Measurements from ENCODE around the gene FALEC. TPM values are rescaled to one million over a fixed set of nuclear protein-coding genes. Genes with fewer than 3 reads are reported as not detected.
A peak's percentile ranks its signal among the peaks of the same experiment; 100 is the strongest.

FALEC gene
- total and polyA plus RNA-seq, 5 donors from 2014 or later: 0.42 TPM; not detected in 4

- no peak overlapping the region for H3K27ac Mint-ChIP-seq
These were observed 30.9 kb downstream of the FALEC start for GRCh38 chr1:150546294-150546937.

DNA sequence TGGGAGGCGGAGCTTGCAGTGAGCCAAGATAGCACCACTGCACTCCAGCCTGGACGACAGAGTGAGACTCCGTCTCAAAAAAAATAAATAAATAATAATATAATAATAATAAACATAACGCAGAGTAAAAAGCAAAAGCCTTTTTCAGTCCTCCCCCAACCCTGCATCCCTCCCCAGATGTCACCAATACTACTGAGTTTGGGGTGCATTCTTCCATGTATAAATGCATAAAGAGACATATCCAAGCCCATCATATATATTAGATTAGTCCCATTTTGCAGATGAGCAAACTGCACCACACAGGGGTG is 32.7 kb downstream of the FALEC start:
- DNase-seq (no peak), ATAC-seq (ENCODE audit: low read depth in 2 of 2) (no peak)
- no peak overlapping the region for H3K27ac Mint-ChIP-seq
- Histone ChIP-seq H3K27me3 (ENCODE audit: control insufficient read depth, insufficient read depth, low read length) (peaks cover 7% of the 10 kb centered on the region), H3K4me3 (ENCODE audit: low read depth, low read length) (peak overlapping the region; percentile 74), H3K27ac (ENCODE audit: insufficient read depth, low read length, poor library complexity, severe bottlenecking) (no peak overlapping the region), H3K4me1 (ENCODE audit: control insufficient read depth, insufficient read depth, low read length, poor library complexity, severe bottlenecking) (peaks cover 22% of the 10 kb centered on the region), H3K9me3 (ENCODE audit: control insufficient read depth in 2 of 2, low read length in 2 of 2) (no peaks in the 10 kb centered on the region), H3K36me3 (ENCODE audit: control insufficient read depth, insufficient read depth, low read length) (no peaks in the 10 kb centered on the region)
- no peaks in the 10 kb centered on the region for H3K36me3 Mint-ChIP-seq
- peaks cover 0 to 24% (median 11%) of the 10 kb centered on the region in 4 donors for H3K4me1 Mint-ChIP-seq
- H3K27me3 Mint-ChIP-seq: peaks cover 66% of the 10 kb centered on the region
- H3K9me3 Mint-ChIP-seq: peaks cover 0 to 1% (median 0%) of the 10 kb centered on the region in 7 donors
- H3K4me3 Mint-ChIP-seq: peak overlapping the region; percentile 83 to 89 (median 84)

More at GRCh38 chr1:150546294-150546937, 30.9 kb downstream of the FALEC start:
- Histone ChIP-seq H3K4me3 (ENCODE audit: low read depth, low read length) (no peak overlapping the region), H3K4me1 (ENCODE audit: control insufficient read depth, insufficient read depth, low read length, poor library complexity, severe bottlenecking) (peaks cover 18% of the 10 kb centered on the region), H3K27ac (ENCODE audit: insufficient read depth, low read length, poor library complexity, severe bottlenecking) (no peak overlapping the region), H3K9me3 (ENCODE audit: control insufficient read depth in 2 of 2, low read length in 2 of 2) (no peaks in the 10 kb centered on the region), H3K36me3 (ENCODE audit: control insufficient read depth, insufficient read depth, low read length) (no peaks in the 10 kb centered on the region), H3K27me3 (ENCODE audit: control insufficient read depth, insufficient read depth, low read length) (peaks cover 7% of the 10 kb centered on the region)
- Mint-ChIP-seq H3K9me3 (peaks cover 0 to 1% (median 0%) of the 10 kb centered on the region in 7 donors), H3K4me3 (peak overlapping the region in 1 of 4 donors; percentile 29), H3K4me1 (peaks cover 0 to 19% (median 10%) of the 10 kb centered on the region in 4 donors), H3K36me3 (no peaks in the 10 kb centered on the region), H3K27me3 (peaks cover 69% of the 10 kb centered on the region)
- DNase-seq: no peak
- no peak for ATAC-seq (ENCODE audit: low read depth in 2 of 2)

GRCh38 chr1:150548632-150549495 is 33.3 kb downstream of the FALEC start, which contains the start of gene ADAMTSL4:
Gene ADAMTSL4, plus strand, starts transcription at chr1:150549408. Its CDS starts 2,881 bp downstream, at chr1:150552289.
- Histone ChIP-seq H3K9me3 (ENCODE audit: control insufficient read depth in 2 of 2, low read length in 2 of 2) (no peaks in the 10 kb centered on the region), H3K4me3 (ENCODE audit: low read depth, low read length) (peak within 1 kb of the TSS; percentile 74), H3K36me3 (ENCODE audit: control insufficient read depth, insufficient read depth, low read length) (no peaks in the 10 kb centered on the region), H3K4me1 (ENCODE audit: control insufficient read depth, insufficient read depth, low read length, poor library complexity, severe bottlenecking) (peaks cover 22% of the 10 kb centered on the region), H3K27me3 (ENCODE audit: control insufficient read depth, insufficient read depth, low read length) (peaks cover 3% of the 10 kb centered on the region), H3K27ac (ENCODE audit: insufficient read depth, low read length, poor library complexity, severe bottlenecking) (no peak within 1 kb of the TSS)
- Mint-ChIP-seq H3K36me3 (no peaks in the 10 kb centered on the region), H3K9me3 (peaks cover 0 to 1% (median 0%) of the 10 kb centered on the region in 7 donors), H3K4me1 (peaks cover 0 to 24% (median 11%) of the 10 kb centered on the region in 4 donors), H3K4me3 (peak within 1 kb of the TSS; percentile 83 to 89 (median 86)), H3K27me3 (peaks cover 63% of the 10 kb centered on the region), H3K27ac (no peak within 1 kb of the TSS)
- DNase-seq: peak in 2 of 3 donors; percentile 40 to 53
- peak; percentile 63 to 72 for ATAC-seq (ENCODE audit: low read depth in 2 of 2)

DNA sequence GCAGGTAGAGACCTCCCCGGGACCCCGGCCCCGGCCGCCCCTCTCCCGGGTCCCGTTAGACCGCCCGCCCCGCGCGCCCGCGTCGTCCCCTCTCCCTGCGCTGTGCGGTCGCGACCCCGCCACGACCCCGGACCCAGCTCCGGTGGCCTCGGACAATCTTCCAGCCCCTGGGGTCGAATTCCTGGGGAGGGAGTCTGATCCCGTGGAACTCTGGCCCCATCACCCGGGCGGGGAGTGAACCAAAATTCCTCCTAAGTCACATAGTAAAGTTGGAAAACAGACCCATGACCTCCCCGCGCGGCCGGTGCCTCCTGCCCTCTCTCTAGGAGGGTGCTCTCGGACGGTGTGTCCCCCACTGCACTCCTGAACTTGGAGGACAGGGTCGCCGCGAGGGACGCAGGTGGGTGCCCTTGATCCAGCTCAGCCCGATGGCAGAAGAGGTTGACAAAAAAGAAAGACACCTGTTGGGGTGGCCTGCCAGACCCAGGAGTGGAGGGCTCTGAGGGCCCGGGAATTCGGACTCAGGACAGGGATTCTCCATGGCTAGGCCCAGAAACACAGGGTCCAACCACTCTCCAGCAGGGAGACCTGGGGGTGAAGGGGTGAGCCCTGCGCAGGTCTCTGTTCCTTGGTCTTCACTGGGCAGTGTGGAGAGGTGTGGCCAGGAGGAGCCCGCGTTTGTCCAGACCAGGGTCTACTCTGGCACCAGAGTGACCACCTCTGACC is 34.1 kb downstream of the FALEC start:
- Mint-ChIP-seq H3K36me3 (no peaks in the 10 kb centered on the region), H3K4me3 (peak overlapping the region; percentile 74 to 87 (median 81)), H3K4me1 (peaks cover 0 to 24% (median 11%) of the 10 kb centered on the region in 4 donors), H3K27me3 (peaks cover 58% of the 10 kb centered on the region), H3K27ac (no peak overlapping the region), H3K9me3 (peaks cover 0 to 1% (median 0%) of the 10 kb centered on the region in 7 donors)
- no peak for ATAC-seq (ENCODE audit: low read depth in 2 of 2)
- peaks cover 22% of the 10 kb centered on the region for H3K4me1 ChIP-seq (ENCODE audit: control insufficient read depth, insufficient read depth, low read length, poor library complexity, severe bottlenecking)
- no peak overlapping the region for H3K27ac ChIP-seq (ENCODE audit: insufficient read depth, low read length, poor library complexity, severe bottlenecking)
- DNase-seq: no peak
- no peak overlapping the region for H3K4me3 ChIP-seq (ENCODE audit: low read depth, low read length)
- no peaks in the 10 kb centered on the region for H3K36me3 ChIP-seq (ENCODE audit: control insufficient read depth, insufficient read depth, low read length)
- no peaks in the 10 kb centered on the region for H3K9me3 ChIP-seq (ENCODE audit: control insufficient read depth in 2 of 2, low read length in 2 of 2)
- peaks cover 3% of the 10 kb centered on the region for H3K27me3 ChIP-seq (ENCODE audit: control insufficient read depth, insufficient read depth, low read length)

GRCh38 chr1:150550222-150551050 is 34.9 kb downstream of the FALEC start:
- H3K27me3 ChIP-seq (ENCODE audit: control insufficient read depth, insufficient read depth, low read length): peaks cover under 1% of the 10 kb centered on the region
- no peaks in the 10 kb centered on the region for H3K36me3 ChIP-seq (ENCODE audit: control insufficient read depth, insufficient read depth, low read length)
- H3K9me3 ChIP-seq (ENCODE audit: control insufficient read depth in 2 of 2, low read length in 2 of 2): no peaks in the 10 kb centered on the region
- H3K27me3 Mint-ChIP-seq: peaks cover 56% of the 10 kb centered on the region
- peaks cover 2% of the 10 kb centered on the region for H3K36me3 Mint-ChIP-seq
- no peak for ATAC-seq (ENCODE audit: low read depth in 2 of 2)
- no peak overlapping the region for H3K4me3 ChIP-seq (ENCODE audit: low read depth, low read length)
- no peak for DNase-seq
- H3K27ac ChIP-seq (ENCODE audit: insufficient read depth, low read length, poor library complexity, severe bottlenecking): no peak overlapping the region
- H3K4me3 Mint-ChIP-seq: peak overlapping the region in 3 of 4 donors; percentile 37 to 87 (median 46)
- peaks cover 0 to 1% (median 0%) of the 10 kb centered on the region in 7 donors for H3K9me3 Mint-ChIP-seq
- peaks cover 22% of the 10 kb centered on the region for H3K4me1 ChIP-seq (ENCODE audit: control insufficient read depth, insufficient read depth, low read length, poor library complexity, severe bottlenecking)
- H3K4me1 Mint-ChIP-seq: peaks cover 0 to 26% (median 12%) of the 10 kb centered on the region in 4 donors
- peak overlapping the region in 1 of 3 donors; percentile 48 for H3K27ac Mint-ChIP-seq

- peaks cover 5% of the 10 kb centered on the region for H3K36me3 Mint-ChIP-seq
- DNase-seq (peak in 1 of 3 donors; percentile 43), ATAC-seq (ENCODE audit: low read depth in 2 of 2) (peak in 1 of 2 donors; percentile 15)
- Histone ChIP-seq H3K4me1 (ENCODE audit: control insufficient read depth, insufficient read depth, low read length, poor library complexity, severe bottlenecking) (peaks cover 22% of the 10 kb centered on the region), H3K9me3 (ENCODE audit: control insufficient read depth in 2 of 2, low read length in 2 of 2) (no peaks in the 10 kb centered on the region), H3K4me3 (ENCODE audit: low read depth, low read length) (no peak overlapping the region), H3K27ac (ENCODE audit: insufficient read depth, low read length, poor library complexity, severe bottlenecking) (no peak overlapping the region), H3K36me3 (ENCODE audit: control insufficient read depth, insufficient read depth, low read length) (peaks cover 3% of the 10 kb centered on the region), H3K27me3 (ENCODE audit: control insufficient read depth, insufficient read depth, low read length) (no peaks in the 10 kb centered on the region)
- peaks cover 49% of the 10 kb centered on the region for H3K27me3 Mint-ChIP-seq
- H3K27ac Mint-ChIP-seq: peak overlapping the region in 1 of 3 donors; percentile 33
- peaks cover 0 to 1% (median 0%) of the 10 kb centered on the region in 7 donors for H3K9me3 Mint-ChIP-seq
- H3K4me3 Mint-ChIP-seq: peak overlapping the region in 2 of 4 donors; percentile 37 to 46
- H3K4me1 Mint-ChIP-seq: peaks cover 0 to 29% (median 13%) of the 10 kb centered on the region in 4 donors
These were observed 35.7 kb downstream of the FALEC start for GRCh38 chr1:150551051-150551783.

Measured in CD4-positive, CD25-positive, alpha-beta regulatory T cell (primary cell).